ENCODE results near the gene ZNF879. TPM values are rescaled to one million over a fixed set of nuclear protein-coding genes. Genes with fewer than 3 reads are reported as not detected.

ZNF879 gene
- total and polyA plus RNA-seq, 9 of the 15 experiments (the other 6 are each of a cell fraction or from before 2014, with no cell fraction given): 0.01 to 0.80 (median 0.33) TPM

GRCh38 chr5:178995341-178995690 is 28.3 kb upstream of the ZNF879 start:
- in situ Hi-C loops (cut with MboI): no loop called here
- Histone ChIP-seq H3K9me1 (ENCODE audit: control insufficient read depth, insufficient read depth, low read length) (no peaks in the 10 kb centered on the region), H4K20me1 (replicated peaks; ENCODE audit: control insufficient read depth, insufficient read depth, low read length) (no peaks in the 10 kb centered on the region), H3K4me2 (ENCODE audit: insufficient read depth, low read length) (no peak overlapping the region), H2AFZ (ENCODE audit: low read depth, low read length) (no peak overlapping the region), H3K4me1 (replicated peaks in 1 of 2; ENCODE audit: control insufficient read depth in 2 of 2, insufficient read depth in 2 of 2, low read length in 2 of 2) (no peaks in the 10 kb centered on the region; a peak in 1 of 5 replicates), H3K9ac (ENCODE audit: insufficient read depth in 1 of 2, low read depth in 2 of 2, low read length in 2 of 2) (no peak overlapping the region), H3K4me3 (no peak overlapping the region), H3K36me3 (ENCODE audit: control insufficient read depth, insufficient read depth, low read length) (no peaks in the 10 kb centered on the region), H3K9me3 (replicated peaks; ENCODE audit: control insufficient read depth, insufficient read depth, low read depth, low read length) (no peaks in the 10 kb centered on the region), H3K27ac (ENCODE audit: extremely low read depth, low read depth, low read length) (no peak overlapping the region), H3K27me3 (ENCODE audit: control insufficient read depth in 2 of 2, insufficient read depth in 2 of 2, low read length in 2 of 2) (peaks cover 0 to 57% of the 10 kb centered on the region in 2 experiments; a peak in 2 of 5 replicates), H3K79me2 (ENCODE audit: control insufficient read depth, insufficient read depth, low read length) (no peaks in the 10 kb centered on the region)
- no peak for ATAC-seq
- TF ChIP-seq NFIX (CRISPR knock-in tag; IDR thresholded peaks at IDR 0.05; ENCODE audit: low read depth) (no peak), CBFB (CRISPR knock-in tag; IDR thresholded peaks at IDR 0.05) (no peak), EWSR1 (IDR thresholded peaks at IDR 0.05; ENCODE audit: borderline replicate concordance, low read depth, partially characterized antibody) (no peak), NFE2 (IDR thresholded peaks at IDR 0.05; ENCODE audit: low read depth) (no peak), RFX1 (IDR thresholded peaks at IDR 0.05) (no peak), PURB (CRISPR knock-in tag; IDR thresholded peaks at IDR 0.05; ENCODE audit: low read depth) (no peak), POLR2AphosphoS5 (IDR thresholded peaks at IDR 0.05; ENCODE audit: control insufficient read depth, insufficient read depth, low read depth, low read length) (no peak), SIN3B (IDR thresholded peaks at IDR 0.05; ENCODE audit: low read depth) (no peak), MCM5 (IDR thresholded peaks at IDR 0.05; ENCODE audit: low read depth) (no peak), HOMEZ (CRISPR knock-in tag; IDR thresholded peaks at IDR 0.05) (no peak), LEF1 (IDR thresholded peaks at IDR 0.05) (no peak), ZNF79 (CRISPR knock-in tag; IDR thresholded peaks at IDR 0.05; ENCODE audit: low read depth) (no peak), PHB (CRISPR knock-in tag; IDR thresholded peaks at IDR 0.05) (no peak), MYNN (IDR thresholded peaks at IDR 0.05) (no peak), MYNN (CRISPR knock-in tag; IDR thresholded peaks at IDR 0.05) (no peak), TCF7L2 (IDR thresholded peaks at IDR 0.05; ENCODE audit: low read depth, low read length) (no peak), KLF13 (tag; IDR thresholded peaks at IDR 0.05; ENCODE audit: borderline replicate concordance, low read depth) (no peak), ZNF134 (CRISPR knock-in tag; conservative IDR thresholded peaks at IDR 0.05) (no peak)
- no TSS peak for BruUV-seq (replicated peaks)
- CTCF ChIA-PET (ENCODE audit: low intra/inter-chr PET ratio): no interaction called here
- no peak for DNase-seq (ENCODE audit: extremely low read depth in 1 of 4, low spot score in 3 of 4)
- FAIRE-seq: no peak
- WGBS (ENCODE audit: insufficient coverage, low coverage, missing lambda C conversion rate): 0% methylated on average over 6 of the region's 6 CpGs
- intact Hi-C loops (cut with micrococcal nuclease): no loop called here
- POLR2A ChIA-PET: no interaction called here

Measured in K562 (cell line).